MM.1S (cell line): ENCODE measurements around the gene SEC24C.

ENCODE experiments used
- CTCF ChIP-seq: fragments of 300-600 bp; sonication (generic); IDR thresholded peaks from 2 replicates; pipeline ENCODE4 v1.5.1; 2016; ENCODE audit warnings: antibody characterized with exemption, low read length, mixed read lengths
- EZH2 ChIP-seq: fragments of 300-600 bp; sonication (generic); optimal IDR thresholded peaks from 2 replicates; pipeline ENCODE3; 2017; ENCODE audit warnings: low read depth, mild to moderate bottlenecking, antibody characterized with exemption, low read length, mixed read lengths
- EZH2phosphoT487 ChIP-seq: fragments of 300-600 bp; sonication (generic); IDR thresholded peaks from 2 replicates; pipeline ENCODE4 v1.6.1; 2018; ENCODE audit warnings: antibody characterized with exemption, low read length

DNA sequence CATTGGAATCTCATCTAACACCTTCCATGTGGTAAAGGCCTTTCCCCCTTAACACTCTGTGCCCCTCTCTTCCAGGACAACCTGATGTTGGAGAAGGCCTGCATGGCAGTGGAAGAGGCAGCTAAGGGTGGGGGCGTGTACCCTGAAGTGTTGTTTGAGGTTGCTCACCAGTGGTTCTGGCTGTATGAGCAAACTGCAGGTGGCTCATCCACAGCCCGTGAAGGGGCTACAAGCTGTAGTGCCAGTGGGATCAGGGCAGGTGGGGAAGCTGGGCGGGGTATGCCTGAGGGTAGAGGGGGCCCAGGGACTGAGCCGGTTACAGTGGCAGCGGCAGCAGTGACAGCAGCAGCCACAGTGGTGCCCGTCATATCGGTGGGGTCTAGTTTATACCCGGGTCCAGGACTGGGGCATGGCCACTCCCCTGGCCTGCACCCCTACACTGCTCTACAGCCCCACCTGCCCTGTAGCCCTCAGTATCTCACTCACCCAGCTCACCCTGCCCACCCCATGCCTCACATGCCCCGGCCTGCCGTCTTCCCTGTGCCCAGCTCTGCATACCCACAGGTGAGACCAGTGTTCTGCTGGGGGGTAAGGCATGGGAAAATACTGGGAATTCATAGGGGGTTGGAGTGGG lies 54.9 kb downstream of the SEC24C start:
- TF ChIP-seq CTCF (no peak), EZH2 (no peak), EZH2phosphoT487 (no peak)
